Mesendoderm (in vitro differentiated cells): ENCODE results near the gene HAP1.
"Not testable (repeated sequence)": the region's sequence is repeated elsewhere in the genome, so short reads cannot be mapped to it uniquely, and the experiment has no call there.

Experiments
- DNase-seq: peaks from one replicate; pipeline ENCODE4 v3.0.0; 2013
- H2AK5ac ChIP-seq: 2 replicates; pipeline ENCODE4 v1.6.1; 2013; ENCODE audit warnings: low read length, inconsistent platforms
- H2BK120ac ChIP-seq: 2 replicates; pipeline ENCODE4 v1.6.1; 2013; ENCODE audit warnings: low read depth, mild to moderate bottlenecking, low read length, moderate library complexity, mixed read lengths
- H2BK15ac ChIP-seq: replicated peaks from 2 replicates; pipeline ENCODE4 v1.6.1; 2013; ENCODE audit warnings: low read depth, mild to moderate bottlenecking, moderate library complexity
- H2BK5ac ChIP-seq: 2 replicates; pipeline ENCODE4 v1.6.1; 2013; ENCODE audit warnings: low read length, inconsistent platforms
- H3K18ac ChIP-seq: 2 replicates; pipeline ENCODE4 v1.6.1; 2013; ENCODE audit warnings: mild to moderate bottlenecking, low read length, mixed read lengths
- H3K23ac ChIP-seq: one replicate; pipeline ENCODE4 v1.6.1; 2013; ENCODE audit warnings: low read length
- H3K27ac ChIP-seq: 2 replicates; pipeline ENCODE4 v1.5.1; 2013; ENCODE audit warnings: low read depth, mild to moderate bottlenecking, inconsistent platforms, low read length, moderate library complexity
- H3K27me3 ChIP-seq: 2 replicates; pipeline ENCODE4 v1.6.1; 2013; ENCODE audit warnings: low read length, control low read depth, mild to moderate bottlenecking, inconsistent platforms; ENCODE audit not compliant: insufficient read depth, poor library complexity
- H3K36me3 ChIP-seq: 2 replicates; pipeline ENCODE4 v1.6.1; 2013; ENCODE audit warnings: low read length, inconsistent platforms; ENCODE audit not compliant: control insufficient read depth, insufficient read depth
- H3K4ac ChIP-seq: one replicate; pipeline ENCODE4 v1.6.1; 2013; ENCODE audit warnings: low read depth, mild to moderate bottlenecking, low read length, moderate library complexity
- H3K4me1 ChIP-seq: 2 replicates; pipeline ENCODE4 v1.6.1; 2013; ENCODE audit warnings: low read depth, low read length, inconsistent platforms; ENCODE audit not compliant: control insufficient read depth
- H3K4me2 ChIP-seq: 2 replicates; pipeline ENCODE4 v1.6.1; 2013; ENCODE audit warnings: low read length
- H3K4me3 ChIP-seq: 2 replicates; pipeline ENCODE4 v1.5.1; 2013; ENCODE audit warnings: mild to moderate bottlenecking, low read length
- H3K56ac ChIP-seq: one replicate; pipeline ENCODE4 v1.6.1; 2013; ENCODE audit warnings: low read length
- H3K79me1 ChIP-seq: 2 replicates; pipeline ENCODE4 v1.6.1; 2013; ENCODE audit warnings: low read length, inconsistent platforms
- H3K79me2 ChIP-seq: 2 replicates; pipeline ENCODE4 v1.6.1; 2013; ENCODE audit warnings: mild to moderate bottlenecking, low read length; ENCODE audit not compliant: control insufficient read depth, insufficient read depth
- H3K9ac ChIP-seq: 2 replicates; pipeline ENCODE4 v1.6.1; 2013; ENCODE audit warnings: low read length, inconsistent platforms
- H4K5ac ChIP-seq: one replicate; pipeline ENCODE4 v1.6.1; 2013; ENCODE audit warnings: low read length
- H4K8ac ChIP-seq: one replicate; pipeline ENCODE4 v1.6.1; 2013; ENCODE audit warnings: low read depth, mild to moderate bottlenecking, control low read depth, low read length, moderate library complexity
- WGBS: extraction: QIAGEN DNeasy Blood & Tissue Kit; methylation state at CpG from one replicate; pipeline ENCODE4 v1.1.7; 2013; ENCODE audit warnings: low lambda C conversion rate, missing lambda C conversion rate; ENCODE audit not compliant: insufficient coverage; ENCODE audit errors: extremely low coverage; 5-methylcytosine and 5-hydroxymethylcytosine counted together

HAP1 gene

DNA sequence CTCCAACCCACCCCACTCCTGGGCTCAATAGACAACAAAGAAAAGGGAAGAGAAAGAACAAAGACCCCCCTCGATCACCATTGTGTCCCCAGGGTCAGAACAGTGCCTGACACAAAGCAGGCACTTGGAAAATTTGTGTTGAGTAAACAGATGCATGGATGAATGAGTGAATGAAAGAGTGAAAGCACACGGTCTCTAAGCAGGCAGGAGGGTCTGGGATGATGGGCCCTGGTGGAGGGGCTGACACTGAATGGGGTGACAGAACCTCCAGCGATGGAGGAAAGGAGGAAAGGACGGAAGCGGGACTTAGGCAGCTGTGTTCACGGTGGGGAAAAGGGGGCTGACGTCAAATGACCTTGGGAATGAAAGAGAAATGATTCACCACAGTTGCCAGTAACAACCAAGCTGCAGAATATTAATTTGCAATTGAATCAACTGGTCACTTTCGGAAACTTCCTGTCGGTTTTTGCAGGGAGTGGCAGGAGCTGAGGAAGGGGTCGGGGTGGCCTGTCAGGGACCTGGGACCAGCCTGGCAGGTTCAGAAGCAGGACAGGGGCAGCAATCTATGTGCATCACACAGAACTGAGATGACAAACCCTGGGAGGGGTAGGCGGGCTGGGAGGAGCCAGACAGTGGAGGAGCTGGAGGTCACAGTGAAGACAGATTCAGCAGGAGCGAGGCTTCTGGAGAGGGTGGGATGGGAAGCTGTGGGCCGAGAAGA, 29.0 kb downstream of the HAP1 start:
- Histone ChIP-seq H3K27ac (no peak overlapping the region), H3K4ac (no peak overlapping the region), H2BK15ac (no peak overlapping the region), H3K27me3 (no peaks in the 10 kb centered on the region), H2BK5ac (no peak overlapping the region), H3K9ac (peak overlapping the region; percentile 27), H3K23ac (no peak overlapping the region), H3K79me2 (no peaks in the 10 kb centered on the region), H3K56ac (peak overlapping the region; percentile 42), H3K4me3 (no peak overlapping the region), H4K5ac (no peak overlapping the region), H2AK5ac (no peak overlapping the region), H3K4me1 (peaks cover 5% of the 10 kb centered on the region), H4K8ac (no peak overlapping the region), H3K79me1 (no peaks in the 10 kb centered on the region), H3K36me3 (no peaks in the 10 kb centered on the region), H3K4me2 (no peak overlapping the region), H2BK120ac (no peak overlapping the region), H3K18ac (no peak overlapping the region)
- DNase-seq, result no peak
- no CpG with 5 or more reads among the region's 13 CpGs for WGBS

- no peak overlapping the region for H3K4ac ChIP-seq
- whole genome bisulfite sequencing, result no CpG with 5 or more reads among the region's 8 CpGs
- DNase-seq, result no peak
Measured at GRCh38 chr17:41702712-41703111, 31.7 kb downstream of the HAP1 start.

GRCh38 chr17:41700843-41701242, 33.6 kb downstream of the HAP1 start:
- not testable (repeated sequence) for H3K27ac ChIP-seq, H3K9ac ChIP-seq, H3K4ac ChIP-seq, H3K79me2 ChIP-seq, H3K4me1 ChIP-seq, H4K8ac ChIP-seq, H3K56ac ChIP-seq, H3K18ac ChIP-seq, H2BK15ac ChIP-seq, H3K79me1 ChIP-seq, H2AK5ac ChIP-seq, H2BK120ac ChIP-seq, H3K4me2 ChIP-seq, H3K36me3 ChIP-seq, H4K5ac ChIP-seq, H3K27me3 ChIP-seq, H3K4me3 ChIP-seq, DNase-seq, H3K23ac ChIP-seq, H2BK5ac ChIP-seq
- WGBS, result no CpG with 5 or more reads among the region's 3 CpGs

More at GRCh38 chr17:41702712-41703111, 31.7 kb downstream of the HAP1 start:
- Histone ChIP-seq H2BK5ac (no peak overlapping the region), H3K4me1 (peaks cover 5% of the 10 kb centered on the region), H3K18ac (no peak overlapping the region), H3K27me3 (no peaks in the 10 kb centered on the region), H3K56ac (no peak overlapping the region), H2BK120ac (no peak overlapping the region), H3K36me3 (no peaks in the 10 kb centered on the region), H3K23ac (no peak overlapping the region), H2BK15ac (no peak overlapping the region), H4K5ac (no peak overlapping the region), H3K4me3 (no peak overlapping the region), H3K9ac (no peak overlapping the region), H4K8ac (no peak overlapping the region), H3K27ac (no peak overlapping the region), H3K79me2 (no peaks in the 10 kb centered on the region), H3K4me2 (no peak overlapping the region), H2AK5ac (no peak overlapping the region), H3K79me1 (no peaks in the 10 kb centered on the region)

- Histone ChIP-seq H3K27ac (no peak overlapping the region), H4K5ac (no peak overlapping the region), H3K4me1 (no peaks in the 10 kb centered on the region), H2AK5ac (no peak overlapping the region), H3K56ac (no peak overlapping the region), H3K4me3 (no peak overlapping the region), H2BK15ac (no peak overlapping the region), H4K8ac (no peak overlapping the region), H2BK120ac (no peak overlapping the region), H3K18ac (no peak overlapping the region), H3K27me3 (no peaks in the 10 kb centered on the region), H3K79me2 (no peaks in the 10 kb centered on the region), H3K9ac (no peak overlapping the region), H3K4me2 (no peak overlapping the region), H3K79me1 (no peaks in the 10 kb centered on the region), H3K23ac (no peak overlapping the region), H3K36me3 (peaks cover 9% of the 10 kb centered on the region), H2BK5ac (no peak overlapping the region), H3K4ac (no peak overlapping the region)
- no CpG with 5 or more reads among the region's 6 CpGs for WGBS
- no peak for DNase-seq
Measured at GRCh38 chr17:41697122-41697962, 37.1 kb downstream of the HAP1 start.

DNA sequence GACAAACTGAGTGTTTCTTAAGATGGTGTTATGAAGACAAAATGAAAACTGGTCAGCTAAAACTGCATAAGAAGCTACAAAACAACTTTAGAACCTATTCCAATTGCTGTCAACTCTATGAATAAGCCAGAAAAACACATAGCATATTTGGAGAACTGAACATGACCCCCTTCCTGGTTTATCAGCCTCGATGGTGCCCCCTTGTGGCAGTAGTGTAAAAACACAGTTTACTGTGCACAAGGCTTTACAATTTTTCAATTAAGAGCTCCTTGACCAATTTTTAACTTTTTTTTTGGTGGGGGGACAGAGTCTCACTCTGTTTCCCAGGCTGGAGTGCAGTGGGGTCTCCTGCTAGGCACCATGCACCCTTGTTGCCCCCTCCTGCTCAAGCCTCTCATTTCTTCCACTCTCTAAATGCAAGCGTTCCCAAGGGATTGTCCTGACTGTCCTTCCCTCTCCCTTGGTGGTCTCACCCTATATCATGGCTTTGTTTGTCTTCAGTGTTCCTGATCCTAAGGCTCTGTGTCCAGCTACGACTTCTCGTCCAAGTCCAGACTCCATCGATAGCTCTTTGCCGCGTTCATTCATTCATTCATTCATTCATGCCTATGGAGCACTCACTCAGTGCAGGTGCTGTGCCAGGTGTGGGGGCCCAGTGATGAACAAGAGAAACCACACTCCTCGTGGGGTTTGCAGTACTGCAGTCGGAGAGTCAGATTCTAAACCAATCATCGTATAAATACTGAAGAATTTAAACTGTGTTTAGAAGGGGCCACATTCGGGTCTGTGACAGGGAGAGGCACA, 38.3 kb downstream of the HAP1 start:
- H3K36me3 ChIP-seq, result peaks cover 16% of the 10 kb centered on the region
- no peak overlapping the region for H3K4ac ChIP-seq
- WGBS, result no CpG with 5 or more reads among the region's 11 CpGs
- H3K27me3 ChIP-seq, result no peaks in the 10 kb centered on the region
- DNase-seq, result peak; percentile 73
- no peak overlapping the region for H2BK120ac ChIP-seq
- no peak overlapping the region for H3K18ac ChIP-seq
- H3K79me2 ChIP-seq, result no peaks in the 10 kb centered on the region
- H3K4me2 ChIP-seq, result no peak overlapping the region
- no peak overlapping the region for H2BK5ac ChIP-seq
- no peak overlapping the region for H4K5ac ChIP-seq
- peaks cover under 1% of the 10 kb centered on the region for H3K79me1 ChIP-seq
- H4K8ac ChIP-seq, result no peak overlapping the region
- no peak overlapping the region for H3K4me3 ChIP-seq
- no peak overlapping the region for H2BK15ac ChIP-seq
- no peak overlapping the region for H3K23ac ChIP-seq
- no peak overlapping the region for H3K9ac ChIP-seq
- H3K27ac ChIP-seq, result no peak overlapping the region
- no peaks in the 10 kb centered on the region for H3K4me1 ChIP-seq
- no peak overlapping the region for H3K56ac ChIP-seq
- no peak overlapping the region for H2AK5ac ChIP-seq
